B cell (primary cell): ENCODE measurements around the gene SGCA. TPM values are rescaled to one million over a fixed set of nuclear protein-coding genes. Genes with fewer than 3 reads are reported as not detected.

Experiments used
- ATAC-seq: fragments of 200-7000 bp; cut with Tn5 transposase; one replicate; pipeline ENCODE4 v1.10.0; 2021; ENCODE audit warnings: low read depth, mild to moderate bottlenecking, moderate number of reproducible peaks, moderate library complexity
- CTCF ChIA-PET: fragments of 350-600 bp; sonication (Branson Sonifier 250); formaldehyde crosslinking; loops from one replicate; lab custom pipeline; 2021; ENCODE audit warnings: antibody characterized with exemption, inconsistent platforms; lab: Charles Lee
- POLR2A ChIA-PET: fragments of 350-600 bp; sonication (Branson Sonifier 250); formaldehyde crosslinking; loops from one replicate; lab custom pipeline; 2021; ENCODE audit warnings: antibody characterized with exemption; lab: Charles Lee
- DNase-seq: peaks from one replicate; pipeline ENCODE4 v3.0.0; 2013
- H2AFZ ChIP-seq: 2 replicates; pipeline ENCODE4 v1.6.1; 2012; ENCODE audit warnings: mild to moderate bottlenecking, low read depth, low read length; ENCODE audit not compliant: insufficient read depth, poor library complexity, severe bottlenecking
- H3K27ac ChIP-seq, 2 donors: 1 replicate in 1 of 2; 2 replicates in 1 of 2; pipeline ENCODE4 v1.5.1; 2012 to 2013; ENCODE audit warnings: low read length in 2 of 2, mild to moderate bottlenecking in 2 of 2, moderate library complexity in 1 of 2
- H3K27me3 ChIP-seq, 4 experiments: fragments of 200-600 bp in 1 of 4; sonication (generic) in 1 of 4; replicated peaks in 1 of 4; 1 replicate in 2 of 4; 2 replicates in 2 of 4; pipeline versions ENCODE4 v1.6.1 to v1.7.0; 2013 to 2016; ENCODE audit warnings: low read length in 3 of 4, mild to moderate bottlenecking in 2 of 4, mixed read lengths in 1 of 4, moderate library complexity in 1 of 4; ENCODE audit not compliant: insufficient read depth in 4 of 4, control insufficient read depth in 3 of 4; ENCODE audit errors: control extremely low read depth in 1 of 4
- H3K36me3 ChIP-seq, 2 experiments: replicated peaks in 1 of 2; 1 replicate in 1 of 2; 2 replicates in 1 of 2; pipeline versions ENCODE4 v1.6.1 to v1.7.1; 2013; ENCODE audit warnings: low read length in 1 of 2; ENCODE audit not compliant: insufficient read depth in 2 of 2, control insufficient read depth in 1 of 2; ENCODE audit errors: control extremely low read depth in 1 of 2, extremely low read depth in 1 of 2
- H3K4me1 ChIP-seq, 2 donors: fragments of 200-600 bp in 1 of 2; sonication (generic) in 1 of 2; 1 replicate in 1 of 2; 2 replicates in 1 of 2; pipeline versions ENCODE4 v1.5.1 to v1.6.1; 2013 to 2017; ENCODE audit warnings: low read length in 2 of 2; ENCODE audit not compliant: control insufficient read depth in 2 of 2, insufficient read depth in 2 of 2
- H3K4me2 ChIP-seq: replicated peaks from 2 replicates; pipeline ENCODE3; 2012; ENCODE audit warnings: mild to moderate bottlenecking, low read depth, low read length; ENCODE audit not compliant: poor library complexity, severe bottlenecking
- H3K4me3 ChIP-seq, 5 experiments: fragments of 200-600 bp in 1 of 5; sonication (generic) in 1 of 5; 1 replicate in 3 of 5; 2 replicates in 2 of 5; pipeline versions ENCODE4 v1.5.1 to v1.7.0; 2011 to 2016; ENCODE audit warnings: low read length in 4 of 5, mild to moderate bottlenecking in 4 of 5, low read depth in 2 of 5, control low read depth in 1 of 5, moderate library complexity in 1 of 5; ENCODE audit not compliant: insufficient read depth in 1 of 5; ENCODE audit errors: control extremely low read depth in 1 of 5, extremely low read depth in 1 of 5
- H3K79me2 ChIP-seq: fragments of 200-600 bp; sonication (generic); one replicate; pipeline ENCODE4 v1.6.0; 2016; ENCODE audit warnings: low read length; ENCODE audit not compliant: control insufficient read depth, insufficient read depth
- H3K9ac ChIP-seq: fragments of 200-600 bp; sonication (generic); 2 replicates; pipeline ENCODE4 v1.6.1; 2017; ENCODE audit warnings: mild to moderate bottlenecking, low read length, moderate library complexity
- H3K9me3 ChIP-seq, 3 donors: one replicate each; pipeline versions ENCODE4 v1.6.1 to v1.7.1; 2013; ENCODE audit warnings: low read length in 2 of 3; ENCODE audit not compliant: control insufficient read depth in 2 of 3, insufficient read depth in 1 of 3; ENCODE audit errors: control extremely low read depth in 1 of 3
- H4K20me1 ChIP-seq: 2 replicates; pipeline ENCODE4 v1.6.0; 2012; ENCODE audit warnings: mild to moderate bottlenecking, low read length; ENCODE audit not compliant: insufficient read depth, control insufficient read depth, poor library complexity, severe bottlenecking
- H3K27ac Mint-ChIP-seq: one replicate; pipeline ENCODE4 v1.8.0; 2021; ENCODE audit warnings: mixed read lengths
- H3K27me3 Mint-ChIP-seq: one replicate; pipeline ENCODE4 v1.8.0; 2021; ENCODE audit warnings: mixed read lengths
- H3K4me1 Mint-ChIP-seq: one replicate; pipeline ENCODE4 v1.8.0; 2021; ENCODE audit warnings: mixed read lengths
- H3K4me3 Mint-ChIP-seq: one replicate; pipeline ENCODE4 v1.8.0; 2021; ENCODE audit warnings: mixed read lengths
- H3K9me3 Mint-ChIP-seq: one replicate; pipeline ENCODE4 v1.8.0; 2022; ENCODE audit warnings: mixed read lengths; ENCODE audit not compliant: insufficient read depth
- EZH2 ChIP-seq: IDR thresholded peaks from 2 replicates; pipeline ENCODE4 v1.6.1; 2012; ENCODE audit warnings: borderline replicate concordance, low read depth, mild to moderate bottlenecking, moderate library complexity, low read length; ENCODE audit not compliant: insufficient read depth, poor library complexity, severe bottlenecking
- WGBS: methylation state at CpG from one replicate; pipeline ENCODE4 v1.1.5; 2013; ENCODE audit warnings: missing lambda C conversion rate; ENCODE audit not compliant: insufficient coverage; 5-methylcytosine and 5-hydroxymethylcytosine counted together
- intact Hi-C: fragments of 100-400 bp; cut with micrococcal nuclease; formaldehyde crosslinking; loops from one replicate; pipeline ENCODE4 v1.10.0; 2022
- polyA plus RNA-seq: library from polyadenylated mRNA; depleted of rRNA; stranded (reverse); fragments of >200 nt; gene quantifications from 2 replicates; pipeline ENCODE4 v1.2.3, GENCODE V29; 2012
- total RNA-seq, 2 donors: library from RNA; stranded (reverse); fragments of 120-200 nt in 1 of 2; gene quantifications; 1 replicate in 1 of 2; 2 replicates in 1 of 2; pipeline versions ENCODE4 v1.2.3 to v1.2.4, GENCODE V29; 2013 to 2022
- TF ChIP-seq, protein P1 (sequence below): fragments of 200-600 bp; IDR thresholded peaks from one replicate; pipeline ENCODE4 v1.8.0; 2022; ENCODE audit warnings: antibody characterized with exemption, mild to moderate bottlenecking

SGCA gene
- total and polyA plus RNA-seq, 2 donors (not counting 1 experiment from before 2014, with no cell fraction given): 4.4 to 4.5 TPM

DNA sequence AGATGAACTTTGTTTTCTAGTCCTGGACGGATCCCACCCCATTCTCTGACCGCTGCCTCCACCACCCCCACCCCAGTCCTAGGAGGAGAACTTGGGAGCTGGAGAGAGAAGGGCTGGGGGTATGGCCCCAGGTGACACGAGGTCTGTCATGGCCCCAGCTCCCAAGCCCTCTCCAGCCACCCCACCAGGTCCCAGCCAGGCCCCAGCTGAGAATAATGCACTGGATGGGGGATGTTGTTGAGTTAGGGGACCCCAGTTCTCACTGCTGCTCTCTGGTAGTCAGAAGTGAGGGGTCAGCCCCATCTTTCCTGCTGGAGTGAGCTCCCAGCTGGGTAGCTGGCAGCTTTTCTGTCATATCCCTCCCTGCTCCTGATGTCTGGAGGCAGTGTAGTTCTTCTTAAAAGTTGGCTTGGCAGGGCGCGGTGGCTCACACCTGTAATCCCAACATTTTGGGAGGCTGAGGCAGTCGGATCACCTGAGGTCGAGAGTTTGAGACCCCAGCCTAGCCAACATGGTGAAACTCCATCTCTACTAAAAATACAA lies 40.2 kb downstream of the SGCA start:
- Histone ChIP-seq H4K20me1 (no peaks in the 10 kb centered on the region), H3K36me3 (no peaks in the 10 kb centered on the region), H2AFZ (no peak overlapping the region), H3K9me3 (peaks cover 0 to 7% (median 0%) of the 10 kb centered on the region in 3 donors), H3K4me2 (no peak overlapping the region), H3K4me3 (no peak overlapping the region), H3K79me2 (no peaks in the 10 kb centered on the region), H3K9ac (no peak overlapping the region), H3K4me1 (peaks cover 3 to 6% of the 10 kb centered on the region in 2 donors), H3K27ac (no peak overlapping the region), H3K27me3 (peaks cover 0 to 52% (median 14%) of the 10 kb centered on the region in 4 experiments)
- ATAC-seq (no peak), DNase-seq (no peak)
- peaks cover 6% of the 10 kb centered on the region for H3K4me1 Mint-ChIP-seq
- no peak overlapping the region for H3K4me3 Mint-ChIP-seq
- intact Hi-C loops: no loop called here
- H3K27ac Mint-ChIP-seq: no peak overlapping the region
- no peaks in the 10 kb centered on the region for H3K9me3 Mint-ChIP-seq
- CTCF ChIA-PET: interaction anchor here (1.3 to 7.3 kb wide), 2 partner anchors 8 to 112 kb away, joined by 3 to 65 read pairs; no protein-coding TSS in a partner anchor
- POLR2A ChIA-PET: interaction anchor here (0.6 kb wide), 1 partner anchor 60 kb away, joined by 3 read pairs; no protein-coding TSS in a partner anchor
- no peak for TF ChIP-seq EZH2
- TF ChIP-seq, protein P1, sequence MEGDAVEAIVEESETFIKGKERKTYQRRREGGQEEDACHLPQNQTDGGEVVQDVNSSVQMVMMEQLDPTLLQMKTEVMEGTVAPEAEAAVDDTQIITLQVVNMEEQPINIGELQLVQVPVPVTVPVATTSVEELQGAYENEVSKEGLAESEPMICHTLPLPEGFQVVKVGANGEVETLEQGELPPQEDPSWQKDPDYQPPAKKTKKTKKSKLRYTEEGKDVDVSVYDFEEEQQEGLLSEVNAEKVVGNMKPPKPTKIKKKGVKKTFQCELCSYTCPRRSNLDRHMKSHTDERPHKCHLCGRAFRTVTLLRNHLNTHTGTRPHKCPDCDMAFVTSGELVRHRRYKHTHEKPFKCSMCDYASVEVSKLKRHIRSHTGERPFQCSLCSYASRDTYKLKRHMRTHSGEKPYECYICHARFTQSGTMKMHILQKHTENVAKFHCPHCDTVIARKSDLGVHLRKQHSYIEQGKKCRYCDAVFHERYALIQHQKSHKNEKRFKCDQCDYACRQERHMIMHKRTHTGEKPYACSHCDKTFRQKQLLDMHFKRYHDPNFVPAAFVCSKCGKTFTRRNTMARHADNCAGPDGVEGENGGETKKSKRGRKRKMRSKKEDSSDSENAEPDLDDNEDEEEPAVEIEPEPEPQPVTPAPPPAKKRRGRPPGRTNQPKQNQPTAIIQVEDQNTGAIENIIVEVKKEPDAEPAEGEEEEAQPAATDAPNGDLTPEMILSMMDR: no peak
- 100% methylated on average over 2 of the region's 7 CpGs for WGBS
- H3K27me3 Mint-ChIP-seq: peaks cover 67% of the 10 kb centered on the region

- H3K79me2 ChIP-seq: no peaks in the 10 kb centered on the region
- POLR2A ChIA-PET: no interaction called here
- no peak overlapping the region for H3K27ac Mint-ChIP-seq
- no peak for TF ChIP-seq EZH2
- TF ChIP-seq, protein P1: no peak
- H3K4me2 ChIP-seq: no peak overlapping the region
- WGBS: 7% methylated on average over 10 of the region's 18 CpGs
- peaks cover 0 to 47% (median 9%) of the 10 kb centered on the region in 4 experiments for H3K27me3 ChIP-seq
- no peaks in the 10 kb centered on the region for H3K4me1 ChIP-seq
- H3K9me3 ChIP-seq: peaks cover 0 to 3% (median 0%) of the 10 kb centered on the region in 3 donors
- no peak overlapping the region for H2AFZ ChIP-seq
- no peaks in the 10 kb centered on the region for H3K9me3 Mint-ChIP-seq
- no peak overlapping the region for H3K4me3 Mint-ChIP-seq
- DNase-seq: no peak
- intact Hi-C loops: no loop called here
- H3K4me1 Mint-ChIP-seq: peaks cover 4% of the 10 kb centered on the region
- no peak for ATAC-seq
- no peak overlapping the region for H3K27ac ChIP-seq
- CTCF ChIA-PET: interaction anchor here (7.3 kb wide), 1 partner anchor 7 kb away, joined by 65 read pairs; no protein-coding TSS in a partner anchor
- H3K27me3 Mint-ChIP-seq: peaks cover 70% of the 10 kb centered on the region
- no peaks in the 10 kb centered on the region for H4K20me1 ChIP-seq
- no peak overlapping the region for H3K9ac ChIP-seq
- H3K4me3 ChIP-seq: no peak overlapping the region
- no peaks in the 10 kb centered on the region for H3K36me3 ChIP-seq
Measured at GRCh38 chr17:50206604-50207293, 40.9 kb downstream of the SGCA start.
